CD8-positive, alpha-beta memory T cell (primary cell): ENCODE data around the gene BCL2L1. TPM values are rescaled to one million over a fixed set of nuclear protein-coding genes. Genes with fewer than 3 reads are reported as not detected.

Source experiments
- CTCF ChIA-PET: fragments of 350-600 bp; sonication (Branson Sonifier 250); formaldehyde crosslinking; loops from one replicate; lab custom pipeline; 2021; ENCODE audit warnings: antibody characterized with exemption; lab: Charles Lee
- POLR2A ChIA-PET: fragments of 350-600 bp; sonication (Branson Sonifier 250); formaldehyde crosslinking; loops from one replicate; lab custom pipeline; 2021; ENCODE audit warnings: antibody characterized with exemption; lab: Charles Lee
- DNase-seq, 5 donors: peaks; one replicate each; pipeline versions ENCODE4 v3.0.0 to v3.0.0-alpha.2; 2020 to 2022; ENCODE audit warnings: mixed read lengths in 1 of 5
- H3K27ac ChIP-seq: one replicate; pipeline ENCODE4 v1.7.0; 2013; ENCODE audit warnings: low read depth, mild to moderate bottlenecking, low read length, moderate library complexity
- H3K27me3 ChIP-seq: 2 replicates; pipeline ENCODE4 v1.7.0; 2013; ENCODE audit warnings: low read length, mild to moderate bottlenecking; ENCODE audit not compliant: insufficient read depth, poor library complexity, severe bottlenecking
- H3K36me3 ChIP-seq: 2 replicates; pipeline ENCODE4 v1.7.0; 2013; ENCODE audit warnings: mild to moderate bottlenecking, low read length, moderate library complexity; ENCODE audit not compliant: insufficient read depth
- H3K4me1 ChIP-seq: 2 replicates; pipeline ENCODE4 v1.7.0; 2013; ENCODE audit warnings: mild to moderate bottlenecking, low read length, moderate library complexity; ENCODE audit not compliant: insufficient read depth
- H3K4me3 ChIP-seq: 2 replicates; pipeline ENCODE4 v1.7.0; 2013; ENCODE audit warnings: mild to moderate bottlenecking, low read length
- H3K9me3 ChIP-seq: 2 replicates; pipeline ENCODE4 v1.7.0; 2013; ENCODE audit warnings: mild to moderate bottlenecking, low read length
- H3K27ac Mint-ChIP-seq, 8 donors: one replicate each; pipeline ENCODE4 v1.8.0; 2020 to 2021; ENCODE audit warnings: mixed read lengths in 8 of 8, mild to moderate bottlenecking in 6 of 8, inconsistent platforms in 3 of 8, moderate library complexity in 3 of 8
- H3K27me3 Mint-ChIP-seq, 2 donors: one replicate each; pipeline ENCODE4 v1.8.0; 2020 to 2021; ENCODE audit warnings: mixed read lengths in 2 of 2, mild to moderate bottlenecking in 1 of 2, moderate library complexity in 1 of 2
- H3K36me3 Mint-ChIP-seq, 3 donors: one replicate each; pipeline ENCODE4 v1.8.0; 2020 to 2021; ENCODE audit warnings: mixed read lengths in 3 of 3, inconsistent platforms in 1 of 3, mild to moderate bottlenecking in 1 of 3
- H3K4me1 Mint-ChIP-seq, 3 donors: one replicate each; pipeline ENCODE4 v1.8.0; 2020 to 2021; ENCODE audit warnings: mixed read lengths in 3 of 3, inconsistent platforms in 1 of 3, mild to moderate bottlenecking in 1 of 3
- H3K4me3 Mint-ChIP-seq, 7 donors: one replicate each; pipeline ENCODE4 v1.8.0; 2020 to 2021; ENCODE audit warnings: mixed read lengths in 7 of 7, mild to moderate bottlenecking in 6 of 7, moderate library complexity in 4 of 7, inconsistent platforms in 2 of 7
- H3K9me3 Mint-ChIP-seq, 5 donors: one replicate each; pipeline ENCODE4 v1.8.0; 2020 to 2022; ENCODE audit warnings: mixed read lengths in 5 of 5, mild to moderate bottlenecking in 3 of 5, moderate library complexity in 2 of 5, inconsistent platforms in 1 of 5
- polyA plus RNA-seq: library from polyadenylated mRNA; unstranded; fragments of 300-500 nt; fragmentation: Illumina TruSeq; gene quantifications from one replicate; pipeline ENCODE4 v1.2.3, GENCODE V29; 2021
- total RNA-seq, 2 experiments: library from RNA; stranded (reverse); gene quantifications; one replicate each; pipeline ENCODE4 v1.2.3, GENCODE V29; 2021

BCL2L1 gene
- total and polyA plus RNA-seq, 3 experiments from 2014 or later, result 32.1 to 328 (median 328) TPM

DNA sequence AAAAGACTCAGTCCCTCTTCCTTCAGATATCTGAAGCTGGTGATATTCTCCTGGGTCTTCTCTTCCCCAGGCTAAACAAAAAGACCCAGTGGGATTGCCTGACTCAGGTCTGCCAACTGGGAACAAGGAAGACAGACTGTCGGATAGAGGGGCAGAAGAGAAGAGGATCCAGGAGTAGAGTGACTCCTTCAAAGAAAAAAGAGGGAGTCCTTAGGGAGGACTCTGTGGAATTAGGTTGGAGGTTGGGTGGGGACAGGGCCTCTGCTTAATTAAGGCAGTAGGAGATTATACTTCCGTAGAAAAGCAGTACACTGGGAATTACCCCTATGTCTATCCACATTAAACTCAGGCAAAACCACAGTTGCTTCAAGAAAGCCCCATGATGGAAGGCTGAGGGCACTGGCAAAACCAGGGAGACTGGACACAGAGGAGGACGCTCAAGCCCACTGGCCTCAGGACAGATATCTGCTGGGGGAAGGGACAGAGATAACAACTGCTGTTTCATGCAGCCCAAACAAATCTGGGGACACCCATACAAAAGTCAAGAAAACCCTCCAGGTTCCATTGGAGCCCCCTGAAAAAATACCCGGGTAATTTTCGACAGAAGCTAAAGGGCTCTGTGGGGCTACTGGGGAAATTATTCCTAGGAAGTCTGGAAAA is 5.7 kb downstream of the BCL2L1 start:
- Mint-ChIP-seq H3K4me3 (peak overlapping the region; percentile 73 to 98 (median 81)), H3K4me1 (peaks cover 90 to 100% (median 96%) of the 10 kb centered on the region in 3 donors), H3K27me3 (peaks cover 0 to 1% of the 10 kb centered on the region in 2 donors), H3K27ac (peak overlapping the region; percentile 49 to 94 (median 90)), H3K36me3 (peaks cover 5 to 33% (median 20%) of the 10 kb centered on the region in 3 donors), H3K9me3 (no peaks in the 10 kb centered on the region)
- ChIA-PET CTCF (interaction anchor here (2.2 to 5.6 kb wide), 2 partner anchors 42 to 56 kb away, joined by 14 to 39 read pairs; no protein-coding TSS in a partner anchor), POLR2A (interaction anchor here (0.6 to 0.7 kb wide), 2 partner anchors 41 to 144 kb away, joined by 4 to 7 read pairs; no protein-coding TSS in a partner anchor)
- H3K36me3 ChIP-seq, result peaks cover 22% of the 10 kb centered on the region
- peaks cover 92% of the 10 kb centered on the region for H3K4me1 ChIP-seq
- H3K4me3 ChIP-seq, result no peak overlapping the region
- no peaks in the 10 kb centered on the region for H3K9me3 ChIP-seq
- no peaks in the 10 kb centered on the region for H3K27me3 ChIP-seq
- H3K27ac ChIP-seq, result peak overlapping the region; percentile 64
- no peak for DNase-seq

DNA sequence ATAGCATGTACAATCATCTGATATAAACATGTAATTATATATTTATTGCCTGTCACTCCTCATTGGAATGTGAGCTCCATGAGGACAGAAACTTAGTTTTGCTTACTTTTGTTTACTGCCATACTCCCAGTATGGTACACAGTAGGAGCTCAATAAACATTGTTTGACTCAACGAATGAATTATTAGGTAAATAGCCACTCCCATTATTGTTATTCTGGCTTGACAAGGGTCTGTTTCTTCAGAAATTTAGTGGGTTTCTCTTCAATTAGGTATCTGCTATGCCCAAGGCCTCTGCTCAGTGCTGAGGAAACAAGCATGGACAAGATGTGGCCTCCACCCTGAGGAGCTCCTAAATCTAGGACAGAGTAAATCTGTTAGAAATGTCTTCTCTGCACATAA is 6.3 kb downstream of the BCL2L1 start:
- Histone ChIP-seq H3K27me3 (no peaks in the 10 kb centered on the region), H3K9me3 (no peaks in the 10 kb centered on the region), H3K4me3 (no peak overlapping the region), H3K27ac (peak overlapping the region; percentile 64), H3K4me1 (peaks cover 92% of the 10 kb centered on the region), H3K36me3 (peaks cover 22% of the 10 kb centered on the region)
- H3K27me3 Mint-ChIP-seq, result no peaks in the 10 kb centered on the region
- ChIA-PET POLR2A (interaction anchor here (0.7 kb wide), 1 partner anchor 143 kb away, joined by 4 read pairs; no protein-coding TSS in a partner anchor), CTCF (interaction anchor here (5.6 kb wide), 1 partner anchor 55 kb away, joined by 39 read pairs; no protein-coding TSS in a partner anchor)
- H3K36me3 Mint-ChIP-seq, result peaks cover 5 to 37% (median 20%) of the 10 kb centered on the region in 3 donors
- DNase-seq, result no peak
- no peaks in the 10 kb centered on the region for H3K9me3 Mint-ChIP-seq
- H3K4me3 Mint-ChIP-seq, result peak overlapping the region; percentile 51 to 98 (median 81)
- H3K4me1 Mint-ChIP-seq, result peaks cover 90 to 100% (median 96%) of the 10 kb centered on the region in 3 donors
- H3K27ac Mint-ChIP-seq, result peak overlapping the region; percentile 49 to 94 (median 90)

DNA sequence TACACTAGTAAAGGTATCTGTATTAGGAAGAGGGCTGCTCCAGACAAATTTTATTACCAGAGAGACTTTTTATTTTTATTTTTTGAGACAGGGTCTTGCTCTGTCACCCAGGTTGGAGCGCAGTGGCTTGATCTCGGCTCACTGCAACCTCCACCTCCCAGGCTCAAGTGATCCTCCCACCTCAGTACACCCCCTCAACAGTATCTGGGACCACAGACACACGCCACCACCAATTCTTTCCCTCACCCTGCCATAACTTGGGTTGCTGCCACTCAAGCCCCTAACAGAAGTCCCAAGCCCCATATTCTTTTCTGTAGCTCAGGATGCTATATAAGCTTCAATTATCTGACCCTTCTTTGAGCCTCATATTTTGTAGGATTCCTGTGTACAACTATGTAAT is 6.9 kb downstream of the BCL2L1 start:
- Histone ChIP-seq H3K27me3 (no peaks in the 10 kb centered on the region), H3K4me1 (peaks cover 90% of the 10 kb centered on the region), H3K36me3 (peaks cover 22% of the 10 kb centered on the region), H3K9me3 (no peaks in the 10 kb centered on the region), H3K4me3 (no peak overlapping the region), H3K27ac (peak overlapping the region; percentile 18)
- POLR2A ChIA-PET, result no interaction called here
- peak overlapping the region; percentile 49 to 91 (median 80) for H3K27ac Mint-ChIP-seq
- H3K9me3 Mint-ChIP-seq, result no peaks in the 10 kb centered on the region
- CTCF ChIA-PET, result interaction anchor here (5.6 kb wide), 1 partner anchor 54 kb away, joined by 39 read pairs; no protein-coding TSS in a partner anchor
- no peaks in the 10 kb centered on the region for H3K27me3 Mint-ChIP-seq
- H3K4me3 Mint-ChIP-seq, result peak overlapping the region; percentile 5 to 98 (median 41)
- H3K4me1 Mint-ChIP-seq, result peaks cover 88 to 100% (median 96%) of the 10 kb centered on the region in 3 donors
- DNase-seq, result no peak
- peaks cover 5 to 38% (median 21%) of the 10 kb centered on the region in 3 donors for H3K36me3 Mint-ChIP-seq

DNA sequence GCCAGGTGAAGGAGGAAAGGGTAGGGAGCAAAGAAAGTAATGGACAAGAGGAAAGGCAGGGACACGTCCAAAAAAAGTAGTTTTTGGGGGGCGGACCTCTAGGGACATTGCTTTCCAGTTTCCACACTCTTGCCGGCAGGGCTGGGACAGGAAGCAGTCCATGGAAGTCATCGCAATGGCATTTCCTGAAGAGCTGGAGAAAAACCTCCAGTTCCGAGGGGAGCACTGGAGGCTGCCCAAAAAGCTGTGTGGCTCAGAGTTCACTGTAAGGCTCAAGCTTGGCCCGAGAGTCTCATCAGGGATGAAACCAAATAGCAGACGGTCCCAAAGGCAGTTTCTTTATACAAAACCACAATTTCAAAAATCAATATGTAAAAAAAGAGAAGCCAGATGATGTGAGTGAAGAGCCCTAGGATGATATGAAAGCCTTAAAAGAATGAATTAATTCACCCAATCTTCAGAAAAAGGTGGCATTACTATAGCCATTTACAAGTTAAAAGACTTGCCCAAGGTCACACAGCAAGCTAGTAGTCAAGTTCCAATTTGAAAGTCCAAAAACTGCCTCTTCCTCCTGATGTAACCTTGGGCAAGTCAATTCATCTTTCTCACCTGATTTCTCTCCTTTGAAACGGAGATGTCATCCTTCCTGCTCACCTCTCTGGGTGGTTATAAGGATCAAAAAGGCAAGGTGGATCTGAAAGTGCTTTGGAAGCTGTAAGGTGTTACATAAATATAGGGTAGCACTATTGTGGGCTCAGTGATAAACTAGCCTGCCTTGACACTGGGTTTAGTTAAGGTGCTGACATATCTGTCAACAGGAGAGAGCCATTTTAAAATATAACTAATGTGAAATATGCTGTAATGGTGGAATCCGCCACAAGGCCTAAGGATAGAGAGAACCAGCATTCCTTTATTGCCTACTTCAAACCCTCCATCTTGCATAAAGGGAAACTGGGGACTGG is 9.1 kb downstream of the BCL2L1 start:
- ChIA-PET POLR2A (no interaction called here), CTCF (interaction anchor here (2.3 to 8.4 kb wide), 2 partner anchors 9 to 52 kb away, joined by 11 to 52 read pairs; partner anchors contain the start of gene BCL2L1)
- Mint-ChIP-seq H3K27ac (peak overlapping the region; percentile 49 to 89 (median 84)), H3K9me3 (no peaks in the 10 kb centered on the region), H3K4me1 (peaks cover 81 to 97% (median 93%) of the 10 kb centered on the region in 3 donors), H3K4me3 (peak overlapping the region in 5 of 7 donors; percentile 11 to 57 (median 42)), H3K36me3 (peaks cover 5 to 47% (median 22%) of the 10 kb centered on the region in 3 donors), H3K27me3 (no peaks in the 10 kb centered on the region)
- H3K27ac ChIP-seq, result peak overlapping the region; percentile 28
- H3K4me1 ChIP-seq, result peaks cover 75% of the 10 kb centered on the region
- peaks cover 16% of the 10 kb centered on the region for H3K36me3 ChIP-seq
- H3K27me3 ChIP-seq, result no peaks in the 10 kb centered on the region
- H3K9me3 ChIP-seq, result no peaks in the 10 kb centered on the region
- H3K4me3 ChIP-seq, result no peak overlapping the region
- no peak for DNase-seq

DNA sequence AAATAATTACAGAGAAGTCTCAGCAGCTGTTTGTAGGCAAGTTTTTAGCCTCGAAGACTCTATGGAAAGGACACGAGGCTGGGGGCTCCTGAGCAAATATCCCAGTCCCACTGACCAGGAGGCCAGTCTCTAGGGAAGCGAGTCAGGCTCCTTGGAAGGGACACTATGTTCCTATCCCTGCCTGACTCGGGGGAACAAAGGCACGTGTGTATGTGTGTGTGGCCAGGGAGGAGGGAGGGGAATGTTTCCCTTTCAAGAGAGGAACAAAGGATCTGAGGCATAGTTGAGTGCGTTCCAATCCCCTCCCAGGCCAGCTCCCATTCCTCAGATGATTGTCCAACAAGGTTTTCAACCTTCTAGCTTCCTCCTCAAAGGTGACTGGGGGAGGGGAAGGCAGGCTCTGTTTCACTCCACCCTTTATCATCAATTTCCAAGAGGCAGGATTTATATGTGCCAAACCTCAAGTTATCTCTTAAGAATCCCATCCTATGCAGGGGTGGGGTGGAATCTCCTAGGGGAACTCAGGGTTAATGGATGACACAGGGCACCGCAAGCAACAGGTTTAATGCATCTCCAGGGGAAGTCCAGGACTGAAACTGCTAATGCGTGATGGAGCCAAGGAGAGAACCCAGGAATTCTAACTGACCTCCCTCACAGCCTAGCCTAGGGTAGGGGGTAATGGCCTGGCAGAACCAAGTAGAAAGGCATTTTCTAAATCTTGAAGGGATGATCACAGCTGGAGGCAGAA is 9.9 kb downstream of the BCL2L1 start:
- Mint-ChIP-seq H3K4me1 (peaks cover 81 to 97% (median 95%) of the 10 kb centered on the region in 3 donors), H3K36me3 (peaks cover 5 to 53% (median 23%) of the 10 kb centered on the region in 3 donors), H3K27me3 (no peaks in the 10 kb centered on the region), H3K27ac (peak overlapping the region in 7 of 8 donors; percentile 49 to 89 (median 85)), H3K9me3 (no peaks in the 10 kb centered on the region), H3K4me3 (peak overlapping the region in 4 of 7 donors; percentile 12 to 57 (median 45))
- Histone ChIP-seq H3K27me3 (no peaks in the 10 kb centered on the region), H3K4me3 (no peak overlapping the region), H3K9me3 (no peaks in the 10 kb centered on the region), H3K4me1 (peaks cover 76% of the 10 kb centered on the region), H3K36me3 (peaks cover 19% of the 10 kb centered on the region), H3K27ac (peak overlapping the region; percentile 28)
- CTCF ChIA-PET, result interaction anchor here (2.3 to 8.4 kb wide), 2 partner anchors 10 to 51 kb away, joined by 11 to 52 read pairs; partner anchors contain the start of gene BCL2L1
- POLR2A ChIA-PET, result interaction anchor here (0.7 kb wide), 1 partner anchor 11 kb away, joined by 3 read pairs; no protein-coding TSS in a partner anchor
- DNase-seq, result no peak

DNA sequence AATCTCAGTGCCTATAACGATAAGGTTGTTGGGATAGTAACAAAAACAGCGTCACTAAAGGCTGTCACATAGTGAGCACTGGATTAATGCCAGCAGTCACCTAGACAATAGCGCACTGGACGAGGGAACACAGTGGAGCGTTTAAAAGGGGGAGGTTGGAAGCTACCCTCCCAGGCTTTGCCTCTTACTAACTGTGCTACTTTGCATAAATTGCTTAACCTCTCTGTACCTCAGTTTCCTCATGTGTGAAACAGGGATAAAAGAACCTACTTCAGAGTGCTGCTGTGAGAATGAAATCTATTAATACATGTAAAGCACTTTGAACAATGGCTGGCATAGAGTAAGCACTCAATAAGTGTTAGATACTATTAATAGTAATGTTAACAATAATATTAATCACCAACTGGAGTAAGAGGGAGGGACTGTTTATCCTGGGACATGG is 10.5 kb downstream of the BCL2L1 start:
- Histone ChIP-seq H3K4me1 (peaks cover 71% of the 10 kb centered on the region), H3K36me3 (peaks cover 18% of the 10 kb centered on the region), H3K27me3 (no peaks in the 10 kb centered on the region), H3K9me3 (no peaks in the 10 kb centered on the region), H3K27ac (no peak overlapping the region), H3K4me3 (no peak overlapping the region)
- DNase-seq, result no peak
- H3K27ac Mint-ChIP-seq, result peak overlapping the region in 7 of 8 donors; percentile 67 to 89 (median 85)
- H3K36me3 Mint-ChIP-seq, result peaks cover 5 to 58% (median 20%) of the 10 kb centered on the region in 3 donors
- peaks cover 75 to 92% (median 92%) of the 10 kb centered on the region in 3 donors for H3K4me1 Mint-ChIP-seq
- no peaks in the 10 kb centered on the region for H3K9me3 Mint-ChIP-seq
- H3K4me3 Mint-ChIP-seq, result peak overlapping the region in 1 of 7 donors; percentile 24
- ChIA-PET POLR2A (interaction anchor here (0.7 kb wide), 1 partner anchor 11 kb away, joined by 3 read pairs; no protein-coding TSS in a partner anchor), CTCF (interaction anchor here (8.4 kb wide), 1 partner anchor 11 kb away, joined by 52 read pairs; the partner anchor contains the start of gene BCL2L1)
- no peaks in the 10 kb centered on the region for H3K27me3 Mint-ChIP-seq
